Activated CD8-positive, alpha-beta memory T cell treated with anti-CD3 and anti-CD28 coated beads, Interleukin-2, amount 50 U/mL, for 24 hours (primary cell): Measurements from ENCODE around the gene FAM228B.
"Not testable (repeated sequence)": the region's sequence is repeated elsewhere in the genome, so short reads cannot be mapped to it uniquely, and the experiment has no call there.

Source experiments
- DNase-seq: peaks from one replicate; pipeline ENCODE4 v3.0.0-alpha.2; 2020; ENCODE audit errors: extremely low read depth

FAM228B gene

DNA sequence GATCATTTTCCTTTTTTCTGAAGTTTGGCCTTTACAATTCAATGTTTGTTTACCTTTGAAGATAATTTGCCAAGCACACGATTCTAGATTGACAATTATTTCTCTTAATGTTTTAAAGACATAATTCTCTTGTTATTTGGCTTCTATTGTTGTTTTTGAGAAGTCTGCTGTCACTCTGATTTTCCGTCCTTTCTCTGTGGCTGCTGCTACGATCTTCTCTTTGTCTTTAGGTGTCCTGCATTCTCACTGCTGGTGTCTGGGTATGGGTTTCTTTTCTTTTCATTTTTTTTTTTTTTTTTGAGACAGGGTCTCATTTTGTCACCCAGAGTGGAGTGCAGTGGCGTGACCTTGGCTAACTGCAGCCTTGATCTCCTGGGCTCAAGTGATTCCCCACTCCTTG lies 36.4 kb downstream of the FAM228B start:
- no peak for DNase-seq

DNA sequence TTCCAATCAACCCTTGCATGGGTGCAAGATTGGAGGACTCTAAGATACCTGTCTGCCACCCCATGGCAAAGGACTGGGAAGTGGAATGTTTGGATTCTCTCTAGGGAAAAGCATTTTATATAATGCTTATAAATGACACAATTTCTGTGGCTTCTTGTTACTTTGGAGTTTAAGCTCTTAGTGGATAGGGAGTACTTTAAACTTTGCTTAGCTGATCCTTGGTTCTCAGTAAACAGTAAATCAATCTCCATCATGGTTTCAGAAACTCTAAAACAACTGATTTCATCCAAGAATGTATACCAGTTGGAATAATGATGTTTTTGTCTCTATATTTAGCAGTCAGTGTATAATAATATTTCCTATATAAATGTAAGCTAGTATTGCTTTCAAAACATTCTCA lies 37.5 kb downstream of the FAM228B start:
- no peak for DNase-seq

DNA sequence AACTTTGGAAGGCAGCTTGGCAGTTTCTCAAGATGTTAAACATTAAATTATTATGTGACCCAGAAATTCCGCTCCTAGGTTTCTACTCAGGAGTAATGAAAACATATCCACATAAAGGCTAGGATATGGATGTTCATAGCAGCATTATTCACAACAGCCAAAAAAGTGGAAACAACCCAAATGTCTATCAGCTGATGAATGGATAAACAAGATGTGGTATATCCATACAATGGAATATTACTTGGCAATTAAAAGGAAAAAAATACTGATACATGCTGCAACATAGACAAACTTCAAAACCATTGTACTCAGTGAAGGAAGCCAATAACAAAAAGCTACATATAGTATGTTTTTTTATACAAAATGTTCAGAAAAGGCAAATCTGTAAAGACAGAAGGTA lies 39.2 kb downstream of the FAM228B start:
- no peak for DNase-seq

DNA sequence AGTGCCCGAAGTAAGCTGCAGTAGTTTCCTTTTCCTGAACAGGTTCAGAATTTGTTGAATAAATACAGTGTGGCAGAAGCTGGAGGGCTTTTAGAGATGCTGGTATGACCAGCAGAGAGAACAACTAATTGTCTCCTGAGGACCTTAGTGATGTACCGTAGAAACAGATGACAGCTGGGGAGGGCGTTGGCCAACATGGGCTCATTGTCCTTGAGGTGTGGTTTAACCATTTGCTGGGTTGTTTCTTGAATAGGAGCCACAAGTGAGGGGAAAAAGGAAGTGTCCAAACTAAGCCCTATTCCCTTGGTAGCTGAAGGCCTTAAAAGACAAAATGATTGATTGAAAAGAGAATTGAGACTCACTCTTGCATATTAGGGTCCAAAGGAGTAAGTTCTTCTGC lies 39.9 kb downstream of the FAM228B start:
- DNase-seq, result no peak

DNA sequence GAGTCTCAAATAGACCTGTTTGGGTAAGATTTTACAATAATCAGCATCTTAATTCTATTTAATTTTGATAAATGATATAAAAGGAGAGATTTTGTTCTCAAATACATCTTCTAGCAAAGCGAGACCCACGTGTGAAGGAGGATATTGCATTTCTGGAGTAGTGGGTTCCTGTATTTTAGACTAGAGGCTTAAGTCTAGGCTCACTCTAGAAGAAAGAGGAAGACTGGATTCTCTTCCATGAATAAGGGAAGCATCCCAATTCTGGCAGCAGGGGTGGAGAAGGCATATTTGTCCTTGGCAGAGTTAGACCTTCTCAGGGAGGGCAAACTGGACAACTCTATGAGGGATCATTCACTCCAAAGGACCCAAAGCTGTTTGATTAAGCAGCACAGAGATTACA lies 40.3 kb downstream of the FAM228B start:
- DNase-seq, result no peak

DNA sequence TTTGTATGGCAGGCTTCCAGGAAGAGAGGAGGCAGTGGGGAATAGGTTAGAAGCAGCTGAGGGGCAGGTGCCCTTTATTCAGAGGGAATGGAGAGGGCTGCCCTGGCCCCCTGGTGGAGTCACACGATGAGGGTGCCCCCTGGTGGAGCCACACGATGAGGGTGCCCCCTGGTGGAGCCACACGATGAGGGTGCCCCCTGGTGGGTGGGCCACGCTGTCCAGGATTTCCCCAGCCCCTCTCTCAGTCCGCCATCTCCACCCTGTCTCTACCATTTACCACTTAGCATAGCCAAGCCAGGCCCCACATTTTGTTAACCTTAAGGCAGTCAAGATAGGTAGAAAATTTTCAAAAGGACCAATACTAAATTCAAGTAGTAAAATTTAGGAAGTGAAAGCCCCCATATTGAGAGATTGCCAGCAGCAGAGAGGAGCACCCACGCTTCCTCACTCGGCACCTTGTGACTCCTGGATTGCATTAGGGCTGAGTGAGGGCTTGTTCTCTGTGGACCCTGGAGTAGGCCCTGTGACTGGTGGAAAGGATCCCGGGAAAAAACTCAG lies 41.2 kb downstream of the FAM228B start:
- no peak for DNase-seq

DNA sequence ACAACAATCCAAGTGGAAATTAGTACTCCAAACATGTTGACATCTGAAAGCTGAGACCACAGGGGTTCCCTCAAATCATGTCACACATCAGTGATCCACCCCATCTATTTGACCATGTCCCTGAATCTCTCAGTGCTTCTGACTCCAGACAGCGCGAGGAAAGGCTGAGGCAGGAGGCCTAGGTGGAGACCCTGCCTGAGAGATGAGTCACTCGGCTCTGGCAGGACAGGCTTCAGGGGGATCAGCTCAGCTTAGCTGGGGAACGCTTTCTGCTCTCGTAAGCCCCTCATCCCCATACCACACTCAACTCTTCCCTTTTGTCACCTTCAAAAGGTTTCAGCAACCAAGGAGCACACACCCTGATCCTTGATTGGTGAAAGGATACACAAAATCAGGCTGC lies 45.8 kb downstream of the FAM228B start:
- no peak for DNase-seq

DNA sequence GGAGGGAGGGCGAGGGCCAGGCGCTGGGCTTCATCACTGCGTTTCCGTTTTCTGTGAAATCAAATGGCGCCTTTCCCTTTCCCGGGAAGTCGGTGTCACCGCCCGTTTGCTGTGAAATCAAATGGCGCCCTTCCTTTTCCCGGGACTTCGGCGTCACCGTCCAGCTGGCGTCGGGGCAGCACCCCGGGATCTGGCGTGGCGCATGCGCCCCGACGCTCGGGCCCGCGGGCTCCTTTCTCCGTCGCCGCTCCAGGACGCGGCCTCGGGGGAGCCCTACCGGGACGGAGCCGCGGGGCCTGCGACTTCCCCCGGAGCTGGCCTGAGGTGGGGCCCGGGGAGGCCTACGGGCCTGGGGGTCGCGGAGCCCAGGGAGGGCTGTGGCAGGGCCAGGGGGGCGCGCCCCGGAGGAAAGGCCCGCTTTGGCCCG lies 51.6 kb downstream of the FAM228B start, which contains the start of gene FAM228A:
Gene FAM228A, plus strand, starts transcription at position 203 of the 427 bp plus-strand sequence. CDS start 428 bp downstream, outside the sequence.
- DNase-seq, result no peak

DNA sequence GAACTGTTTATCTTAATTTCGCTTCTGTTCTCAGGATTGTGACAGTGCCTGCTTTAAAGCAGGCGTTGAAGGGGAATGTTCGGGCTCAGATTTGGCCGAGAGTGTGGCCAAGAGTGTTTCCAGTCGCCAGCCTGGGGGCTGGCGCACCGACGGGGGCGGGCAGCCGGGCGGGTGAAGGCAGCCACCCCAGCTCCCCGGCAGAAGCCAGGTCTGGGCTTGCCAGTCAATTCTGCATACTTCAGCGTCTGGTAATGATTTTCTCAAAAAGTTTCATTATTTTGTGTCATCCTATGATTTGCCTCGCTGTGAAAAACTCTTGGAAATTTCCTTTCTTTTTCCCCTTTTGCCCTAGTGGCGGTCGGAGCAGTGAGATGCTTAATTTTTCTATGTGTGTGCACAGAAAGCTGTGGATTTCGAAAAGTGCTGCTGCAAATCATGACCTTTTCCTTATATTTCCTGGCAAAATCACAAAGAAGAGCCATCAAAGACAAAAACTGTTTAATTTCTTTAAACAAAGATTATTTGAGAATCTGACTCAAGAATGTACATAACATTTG lies 52.4 kb downstream of the FAM228B start:
- DNase-seq, result no peak

DNA sequence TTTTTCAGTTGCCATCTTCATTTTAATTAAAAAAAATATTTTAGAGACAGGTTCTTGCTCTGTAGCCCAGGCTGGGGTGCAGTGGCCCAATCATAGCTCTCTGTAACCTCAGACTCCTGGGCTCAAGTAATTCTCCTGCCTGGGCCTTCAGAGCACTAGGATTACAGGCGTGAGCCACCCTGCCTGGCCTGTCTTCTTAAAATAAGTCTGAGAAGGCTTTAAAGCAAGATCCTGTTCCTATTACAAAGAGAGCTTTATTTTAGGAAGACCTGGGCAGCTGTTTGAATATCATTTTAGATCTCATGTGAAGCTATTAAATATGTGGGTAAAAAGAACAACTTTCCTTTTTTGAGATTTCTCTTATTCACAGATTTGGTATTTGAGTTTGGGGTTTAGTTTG lies 53.1 kb downstream of the FAM228B start:
- no peak for DNase-seq

DNA sequence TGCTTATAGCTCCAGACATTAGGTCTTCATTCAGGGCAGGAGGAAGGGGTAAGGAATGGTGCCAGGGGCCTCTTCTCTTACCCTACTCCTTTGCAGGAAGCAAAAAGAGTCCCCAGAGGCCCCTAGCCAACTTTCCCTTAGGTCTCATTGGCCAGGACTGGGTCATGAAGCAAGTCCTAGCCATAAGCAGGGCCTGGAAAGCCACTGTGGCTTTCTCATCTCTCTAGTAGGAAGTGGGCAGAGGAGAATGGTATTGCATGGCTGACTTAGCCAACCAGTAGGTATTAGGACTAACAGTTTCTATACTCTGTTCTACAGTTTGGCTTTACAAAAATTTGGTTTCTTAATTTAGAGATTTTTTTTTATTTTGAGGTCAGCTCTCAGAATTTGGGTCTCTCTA lies 56.4 kb downstream of the FAM228B start:
- DNase-seq, result no peak

DNA sequence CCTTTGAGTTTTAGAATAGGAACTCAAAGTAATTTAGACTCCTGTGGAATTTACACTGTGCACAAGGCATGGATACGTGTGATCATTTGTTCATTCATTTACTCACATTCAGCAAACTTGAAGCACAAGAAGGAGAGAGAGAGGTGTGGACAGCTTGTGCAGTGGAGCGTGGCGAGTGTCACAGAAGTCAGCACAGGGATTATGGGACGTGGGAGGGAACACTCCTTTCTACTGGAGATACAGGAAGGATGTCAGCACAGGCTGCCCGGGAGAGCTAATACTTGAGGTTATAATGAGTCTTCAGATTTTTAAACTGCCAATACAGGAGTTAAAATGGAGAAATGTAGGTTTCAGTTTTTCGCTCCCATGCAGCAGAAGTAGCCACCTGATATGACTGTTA lies 58.6 kb downstream of the FAM228B start:
- no peak for DNase-seq

DNA sequence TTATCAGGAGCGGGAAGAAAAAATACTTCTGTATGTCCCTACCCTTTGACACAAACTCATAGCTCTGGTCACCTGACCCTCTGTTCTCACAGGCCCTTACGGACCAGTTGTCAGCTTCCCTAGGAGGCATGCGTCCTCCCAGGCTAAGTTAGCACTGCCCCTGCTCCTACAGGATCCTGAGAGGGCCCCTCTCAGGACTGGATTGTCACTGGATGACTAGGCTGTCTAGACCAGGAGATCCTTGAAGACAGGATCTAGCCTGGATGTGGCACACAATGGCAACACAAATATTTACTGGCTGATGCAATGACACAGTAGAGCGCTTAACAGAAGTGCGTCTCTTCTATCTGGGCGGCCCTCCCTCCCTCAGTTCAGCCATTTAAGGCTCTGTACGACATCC lies 59.2 kb downstream of the FAM228B start:
- DNase-seq, result no peak

DNA sequence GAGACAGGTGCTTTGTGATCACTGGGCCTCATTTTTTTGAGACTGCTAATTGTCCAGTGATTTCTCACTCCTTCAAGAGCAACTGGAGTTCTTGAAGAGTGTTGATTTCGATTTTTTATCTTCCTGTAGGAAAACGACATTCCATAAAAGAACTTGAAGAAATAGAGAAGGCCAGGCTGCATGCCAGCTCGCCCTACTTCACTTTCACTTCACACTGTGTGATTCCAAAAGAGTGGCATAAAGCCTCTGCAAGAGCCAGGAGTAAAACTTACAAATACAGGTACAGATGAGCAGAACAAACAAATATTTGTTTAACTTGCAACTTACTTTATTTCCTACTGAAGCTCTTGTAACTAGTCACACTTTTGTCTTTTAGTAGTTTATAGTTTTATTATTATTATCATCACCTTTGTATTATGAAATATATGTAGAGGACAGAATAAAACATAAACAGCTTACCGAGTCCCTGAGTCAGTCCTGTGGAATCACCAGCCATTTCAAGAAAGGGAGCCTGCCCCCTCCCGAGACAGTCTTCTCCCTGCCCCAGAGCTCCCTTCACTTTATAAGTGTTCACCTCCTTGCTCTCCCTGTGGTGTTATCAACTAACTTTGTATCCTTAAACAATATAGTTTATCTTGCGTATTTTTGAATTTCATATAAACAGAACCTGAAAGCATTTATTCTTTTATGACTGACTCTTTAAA lies 60.2 kb downstream of the FAM228B start:
- DNase-seq, result no peak

DNA sequence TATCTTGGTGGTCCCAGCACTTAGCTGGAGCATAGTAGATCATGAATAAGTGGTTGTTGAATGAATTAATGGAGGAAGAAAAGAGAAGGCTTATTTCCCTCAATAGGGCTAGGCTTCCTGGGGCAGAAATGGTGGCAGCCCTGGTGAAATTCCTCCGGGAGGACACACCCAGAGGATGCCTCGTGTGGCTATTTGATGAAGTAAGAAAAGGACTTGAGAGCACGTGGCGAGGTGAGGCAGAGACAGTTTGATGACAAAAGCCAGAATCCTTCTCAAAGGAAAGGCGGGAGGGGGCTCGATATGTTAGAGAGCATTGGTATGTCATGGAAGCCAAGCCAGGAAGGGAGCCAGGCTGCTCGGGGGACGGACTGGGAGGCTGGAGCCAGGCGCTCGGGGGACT lies 66.3 kb downstream of the FAM228B start:
- DNase-seq, result no peak

DNA sequence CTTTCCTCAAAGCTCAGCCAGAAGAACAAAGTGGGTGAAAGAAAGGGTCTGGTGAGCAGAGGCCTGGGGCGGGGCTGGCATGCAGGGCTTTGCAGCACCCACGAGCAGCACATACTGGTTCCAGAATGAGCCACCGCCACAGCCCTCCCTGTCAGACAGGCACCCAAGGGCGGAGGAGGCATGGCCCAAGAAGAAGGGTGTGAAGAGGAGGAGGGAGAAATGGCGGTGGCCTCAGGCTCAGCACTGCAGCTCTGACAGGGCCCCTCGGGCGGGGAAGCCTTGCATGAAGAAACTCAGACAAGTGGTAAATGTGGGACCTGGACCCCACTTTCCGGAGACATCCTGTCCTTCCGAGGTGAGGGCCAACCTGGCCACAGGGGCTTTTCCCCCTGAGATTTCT lies 67.2 kb downstream of the FAM228B start:
- DNase-seq, result no peak

DNA sequence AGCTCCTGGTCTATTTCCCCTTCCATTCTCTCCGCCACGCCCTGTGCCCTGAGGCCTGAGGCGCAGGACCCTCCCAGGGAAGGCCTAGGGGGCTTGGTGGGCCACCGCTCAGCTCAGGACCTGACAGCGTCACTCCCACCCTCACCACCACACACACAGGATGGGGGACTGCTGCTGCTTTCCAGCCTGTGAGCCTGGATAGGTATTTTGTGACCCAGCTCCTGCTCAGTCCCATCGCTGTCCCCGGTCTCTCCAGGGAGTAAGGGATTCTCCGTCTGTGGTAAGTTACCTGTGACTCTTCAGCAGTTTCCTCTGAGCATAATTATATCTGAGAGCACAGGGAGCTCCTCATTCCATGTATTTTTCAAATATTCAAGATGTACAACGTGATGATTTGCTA lies 67.9 kb downstream of the FAM228B start:
- DNase-seq, result no peak

DNA sequence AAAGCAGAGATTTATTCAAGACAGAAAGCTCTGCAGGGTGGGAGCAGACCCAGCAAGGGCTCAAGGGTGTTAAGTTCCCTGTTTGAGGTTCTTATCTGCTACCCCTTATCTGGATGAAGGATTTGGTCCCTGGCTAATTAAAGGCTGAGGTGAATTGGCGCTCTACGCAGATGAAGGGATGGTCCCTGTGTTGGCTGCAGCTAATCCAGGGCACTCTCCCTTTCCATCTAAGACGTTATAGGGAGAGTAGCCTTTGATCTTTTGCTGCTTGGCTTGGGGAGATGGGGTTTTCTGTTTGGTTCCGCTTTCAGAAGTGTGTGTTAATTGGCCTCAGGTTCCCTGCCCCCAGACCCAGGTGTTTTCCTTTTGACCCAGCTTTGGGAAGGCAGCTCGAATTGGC lies 68.6 kb downstream of the FAM228B start:
- DNase-seq, result no peak

DNA sequence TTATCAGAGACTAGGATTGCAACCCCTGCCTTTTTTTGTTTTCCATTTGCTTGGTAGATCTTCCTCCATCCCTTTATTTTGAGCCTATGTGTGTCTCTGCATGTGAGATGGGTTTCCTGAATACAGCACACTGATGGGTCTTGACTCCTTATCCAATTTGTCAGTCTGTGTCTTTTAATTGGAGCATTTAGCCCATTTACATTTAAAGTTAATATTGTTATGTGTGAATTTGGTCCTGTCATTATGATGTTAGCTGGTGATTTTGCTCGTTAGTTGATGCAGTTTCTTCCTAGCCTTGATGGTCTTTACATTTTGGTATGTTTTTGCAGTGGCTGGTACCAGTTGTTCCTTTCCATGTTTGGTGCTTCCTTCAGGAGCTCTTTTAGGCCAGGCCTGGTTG lies 73.9 kb downstream of the FAM228B start:
- DNase-seq, result not testable (repeated sequence)

DNA sequence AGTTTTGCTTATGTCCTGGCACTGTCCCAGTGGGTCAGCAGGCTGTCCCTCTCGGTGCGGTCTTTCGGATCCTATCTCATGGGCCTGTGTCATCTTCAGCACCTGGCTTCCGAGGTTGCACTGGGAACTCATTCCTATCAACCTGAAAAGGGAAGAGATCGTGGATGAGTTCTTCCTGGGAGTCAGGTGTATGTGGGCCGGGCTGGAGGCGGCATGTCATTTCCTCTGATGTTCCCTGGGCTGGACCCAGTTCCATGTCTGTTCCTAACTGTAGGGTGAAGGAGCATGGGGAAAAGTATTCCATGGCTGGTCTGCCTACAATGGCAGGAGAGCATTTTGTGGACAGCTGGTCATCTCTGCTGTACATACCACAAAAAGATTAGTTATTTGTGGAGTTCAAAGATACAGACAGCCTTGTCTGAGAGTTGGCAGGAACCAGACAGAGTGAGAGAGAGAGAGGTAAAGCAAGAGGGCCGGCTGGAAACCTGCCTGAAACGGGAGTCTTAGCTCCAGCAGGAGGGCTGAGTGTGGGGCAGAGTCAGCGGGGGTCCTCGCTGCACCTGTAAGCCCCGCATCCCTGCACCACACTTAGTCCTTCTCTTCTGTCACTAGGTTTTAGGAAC lies 76.8 kb downstream of the FAM228B start:
- no peak for DNase-seq

DNA sequence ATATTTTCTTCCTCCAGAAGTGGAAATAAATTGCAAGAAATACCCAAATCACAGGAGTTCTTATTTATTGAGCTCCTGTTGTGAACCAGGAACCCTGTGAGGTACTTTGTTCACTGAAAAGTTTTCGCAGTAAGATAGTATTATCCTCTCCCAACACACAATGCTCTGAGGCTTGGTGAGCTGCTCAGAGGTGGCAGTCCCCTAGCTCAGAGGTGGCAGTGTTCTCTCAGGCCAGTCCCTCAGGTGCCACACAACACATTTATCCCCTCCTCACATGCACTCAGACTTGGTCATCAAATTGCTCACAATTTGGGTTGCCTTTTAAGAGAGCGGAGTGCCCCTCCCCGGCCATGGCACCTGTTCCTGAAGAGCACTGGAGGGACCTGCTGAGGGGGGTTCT lies 77.5 kb downstream of the FAM228B start:
- no peak for DNase-seq

DNA sequence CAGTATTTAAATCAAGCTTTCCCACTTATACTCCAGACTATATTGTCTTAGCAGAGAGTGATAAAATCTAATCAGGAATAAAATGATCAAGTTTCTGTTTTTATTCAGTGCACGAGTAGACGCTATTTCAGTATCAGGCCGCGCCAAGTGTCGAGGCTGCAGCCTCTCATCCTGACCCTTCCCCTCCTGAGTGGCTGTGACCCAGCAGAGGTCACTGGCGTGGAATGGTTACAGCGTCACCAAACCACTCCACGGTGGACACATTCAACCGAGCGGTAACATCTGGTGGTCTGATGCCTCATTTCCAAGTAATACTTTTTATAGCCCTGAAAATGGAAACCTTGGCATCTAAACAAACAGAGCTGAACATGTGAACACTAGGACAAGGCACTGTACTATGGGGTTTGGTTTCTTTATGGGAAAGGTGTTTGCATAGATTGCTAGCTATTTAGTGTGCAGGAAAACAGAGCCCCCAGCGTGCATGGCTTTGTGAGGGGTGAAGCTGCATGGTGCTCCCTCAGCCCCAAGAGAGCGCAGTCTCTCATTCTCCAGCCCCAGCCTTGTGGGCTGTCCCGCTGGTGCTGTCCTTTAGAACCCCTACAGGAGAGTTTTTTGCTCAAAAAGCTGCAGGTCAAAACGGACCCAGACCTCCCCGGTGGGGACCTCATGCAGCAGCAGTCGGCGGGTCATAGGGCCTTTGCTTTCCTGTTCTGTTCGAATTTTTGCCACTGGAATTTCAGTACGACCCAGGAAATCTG lies 79.9 kb downstream of the FAM228B start:
- DNase-seq, result no peak
